Sigmoid colon (tissue), 7 donors: ENCODE results near the gene SLC12A8. TPM values are rescaled to one million over a fixed set of nuclear protein-coding genes. Genes with fewer than 3 reads are reported as not detected.

Experiments
- DNase-seq: peaks from one replicate; pipeline ENCODE4 v3.0.0-alpha.2; 2019
- H3K27ac ChIP-seq, 4 donors: fragments of 200-600 bp; sonication (generic); one replicate each; pipeline ENCODE4 v1.5.1; 2016 to 2019; ENCODE audit warnings: mild to moderate bottlenecking in 1 of 4
- H3K27me3 ChIP-seq, 3 donors: fragments of 200-600 bp; sonication (generic); one replicate each; pipeline ENCODE4 v1.5.1; 2019; ENCODE audit warnings: mild to moderate bottlenecking in 1 of 3
- H3K36me3 ChIP-seq, 4 donors: fragments of 200-600 bp; sonication (generic); one replicate each; pipeline ENCODE4 v1.5.1; 2016 to 2019
- H3K4me1 ChIP-seq, 4 donors: fragments of 200-600 bp; sonication (generic); one replicate each; pipeline ENCODE4 v1.5.1; 2017 to 2019
- H3K4me3 ChIP-seq, 4 donors: fragments of 200-600 bp; sonication (generic); one replicate each; pipeline ENCODE4 v1.5.1; 2017 to 2019; ENCODE audit warnings: mild to moderate bottlenecking in 2 of 4, moderate library complexity in 1 of 4
- H3K9me3 ChIP-seq, 4 donors: fragments of 200-600 bp in 3 of 4; sonication (generic) in 3 of 4; one replicate each; pipeline versions ENCODE4 v1.5.1 to v1.6.1; 2013 to 2019
- EP300 ChIP-seq, 4 donors: sonication (generic); formaldehyde crosslinking; IDR thresholded peaks; one replicate each; pipeline ENCODE4 v1.6.1; 2017; ENCODE audit warnings: antibody characterized with exemption in 4 of 4
- POLR2A ChIP-seq, 2 donors: fragments of 450-650 bp; IDR thresholded peaks; one replicate each; pipeline ENCODE4 v1.6.1; 2016; ENCODE audit warnings: antibody characterized with exemption in 2 of 2, mild to moderate bottlenecking in 2 of 2, moderate library complexity in 2 of 2
- POLR2AphosphoS5 ChIP-seq, 4 donors: sonication (generic); formaldehyde crosslinking; IDR thresholded peaks; one replicate each; pipeline ENCODE4 v1.6.1; 2017; ENCODE audit warnings: antibody characterized with exemption in 4 of 4
- WGBS, 2 donors: extraction: QIAGEN DNeasy Blood & Tissue Kit; methylation state at CpG; one replicate each; pipeline ENCODE4 v1.1.7; 2013; 5-methylcytosine and 5-hydroxymethylcytosine counted together
- intact Hi-C: fragments of 100-400 bp; cut with DNase I; formaldehyde crosslinking; loops from one replicate; pipeline ENCODE4 v1.15.1; 2023
- polyA plus RNA-seq, 3 donors: library from polyadenylated mRNA; stranded (reverse); fragments of 200-250 nt; gene quantifications; one replicate each; pipeline ENCODE4 v1.2.3, GENCODE V29; 2013
- total RNA-seq, 4 donors: library from RNA; depleted of rRNA; stranded (reverse); fragments of >200 nt; gene quantifications; one replicate each; pipeline ENCODE4 v1.1.0, GENCODE V29; 2016
- TF ChIP-seq, protein P1 (sequence below), 4 experiments: fragments of 450-650 bp in 3 of 4; fragments of 200-600 bp in 1 of 4; IDR thresholded peaks; one replicate each; pipeline ENCODE4 v1.5.1; 2016 to 2019; ENCODE audit warnings: antibody characterized with exemption in 4 of 4, mild to moderate bottlenecking in 3 of 4, moderate library complexity in 2 of 4
- donor health status: healthy with polysubstance abuse.
- donor health status: Bipolar disorder and iron deficiency.
- donor health status: healthy.

SLC12A8 gene
- total and polyA plus RNA-seq, 7 donors, result 0.33 to 6.3 (median 1.7) TPM; not detected in 3

DNA sequence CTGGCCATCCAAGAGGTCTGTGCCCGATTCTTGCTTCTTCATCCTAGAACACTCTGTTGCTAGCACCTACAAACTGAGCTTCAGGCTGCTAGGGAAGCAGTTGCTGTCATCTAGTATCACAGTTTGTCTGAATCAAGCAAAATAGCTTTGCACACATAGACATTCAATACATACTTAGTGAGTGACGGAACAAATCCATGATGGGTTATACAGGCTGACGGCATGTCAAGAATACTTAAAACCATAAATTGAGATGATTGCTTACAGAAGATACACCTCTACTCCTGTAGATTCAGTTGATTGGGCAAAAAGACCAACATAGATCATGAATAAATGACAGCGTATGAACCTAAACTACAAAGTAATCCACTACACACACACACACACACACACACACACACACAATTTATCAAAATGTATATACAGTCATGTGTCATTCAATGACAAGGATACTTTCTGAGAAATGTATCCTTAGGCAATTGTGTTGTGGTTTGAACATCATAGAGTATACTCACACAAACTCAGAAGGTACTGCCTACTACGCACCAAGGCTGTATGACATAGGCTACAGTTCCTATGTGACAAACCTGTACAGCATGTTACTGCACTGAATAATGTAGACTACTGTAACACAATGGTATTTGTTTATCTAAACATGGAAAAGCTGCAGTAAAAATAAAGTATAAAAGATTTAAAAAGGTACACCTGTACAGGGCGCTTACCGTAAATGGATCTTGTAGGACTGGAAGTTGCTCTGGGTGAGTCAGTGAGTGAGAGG is 142.4 kb downstream of the SLC12A8 start:
- TF ChIP-seq EP300 (IDR thresholded peaks at IDR 0.05) (no peak), POLR2A (IDR thresholded peaks at IDR 0.05) (no peak), POLR2AphosphoS5 (IDR thresholded peaks at IDR 0.05) (no peak)
- TF ChIP-seq, protein P1, sequence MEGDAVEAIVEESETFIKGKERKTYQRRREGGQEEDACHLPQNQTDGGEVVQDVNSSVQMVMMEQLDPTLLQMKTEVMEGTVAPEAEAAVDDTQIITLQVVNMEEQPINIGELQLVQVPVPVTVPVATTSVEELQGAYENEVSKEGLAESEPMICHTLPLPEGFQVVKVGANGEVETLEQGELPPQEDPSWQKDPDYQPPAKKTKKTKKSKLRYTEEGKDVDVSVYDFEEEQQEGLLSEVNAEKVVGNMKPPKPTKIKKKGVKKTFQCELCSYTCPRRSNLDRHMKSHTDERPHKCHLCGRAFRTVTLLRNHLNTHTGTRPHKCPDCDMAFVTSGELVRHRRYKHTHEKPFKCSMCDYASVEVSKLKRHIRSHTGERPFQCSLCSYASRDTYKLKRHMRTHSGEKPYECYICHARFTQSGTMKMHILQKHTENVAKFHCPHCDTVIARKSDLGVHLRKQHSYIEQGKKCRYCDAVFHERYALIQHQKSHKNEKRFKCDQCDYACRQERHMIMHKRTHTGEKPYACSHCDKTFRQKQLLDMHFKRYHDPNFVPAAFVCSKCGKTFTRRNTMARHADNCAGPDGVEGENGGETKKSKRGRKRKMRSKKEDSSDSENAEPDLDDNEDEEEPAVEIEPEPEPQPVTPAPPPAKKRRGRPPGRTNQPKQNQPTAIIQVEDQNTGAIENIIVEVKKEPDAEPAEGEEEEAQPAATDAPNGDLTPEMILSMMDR (IDR thresholded peaks at IDR 0.05), result no peak
- Histone ChIP-seq H3K4me1 (peaks cover 0 to 4% (median 0%) of the 10 kb centered on the region in 4 donors), H3K4me3 (no peak overlapping the region), H3K9me3 (no peaks in the 10 kb centered on the region), H3K27ac (no peak overlapping the region), H3K27me3 (no peaks in the 10 kb centered on the region), H3K36me3 (no peaks in the 10 kb centered on the region)
- WGBS, 2 donors, result 94 to 97% methylated on average over 7 of the region's 7 CpGs
- intact Hi-C loops, result loop anchor here (10.0 kb wide), 1 partner anchor 145 kb away; no protein-coding TSS in a partner anchor
- DNase-seq, result no peak

DNA sequence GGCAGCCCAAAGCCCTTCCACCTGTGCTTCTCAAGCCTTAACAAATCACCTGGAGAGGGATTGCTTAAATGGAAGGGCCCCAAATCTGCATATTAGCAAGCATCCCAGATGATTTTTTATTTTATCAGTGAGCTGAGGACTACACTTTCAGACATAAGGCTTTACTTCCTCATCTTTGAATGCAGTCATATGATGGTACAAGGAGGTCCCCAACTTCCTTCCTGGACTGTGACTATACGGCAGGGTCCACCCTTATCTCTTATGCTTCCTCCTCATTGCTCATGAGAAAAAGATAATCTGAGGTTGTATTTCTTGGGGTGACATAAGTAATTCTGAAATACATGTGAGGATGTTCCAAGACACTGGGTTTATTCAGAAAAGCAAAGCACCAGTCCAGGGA is 143.1 kb downstream of the SLC12A8 start:
- intact Hi-C loops, result loop anchor here (10.0 kb wide), 1 partner anchor 145 kb away; no protein-coding TSS in a partner anchor
- 35 to 39% methylated on average over 1 of the region's 1 CpG for WGBS, 2 donors
- H3K4me1 ChIP-seq, result peaks cover 0 to 4% (median 0%) of the 10 kb centered on the region in 4 donors
- no peaks in the 10 kb centered on the region for H3K9me3 ChIP-seq
- TF ChIP-seq POLR2AphosphoS5 (IDR thresholded peaks at IDR 0.05), result no peak
- no peak for TF ChIP-seq EP300 (IDR thresholded peaks at IDR 0.05)
- TF ChIP-seq POLR2A (IDR thresholded peaks at IDR 0.05), result no peak
- TF ChIP-seq, protein P1 (IDR thresholded peaks at IDR 0.05), result no peak
- H3K27ac ChIP-seq, result no peak overlapping the region
- H3K4me3 ChIP-seq, result no peak overlapping the region
- DNase-seq, result no peak
- no peaks in the 10 kb centered on the region for H3K36me3 ChIP-seq
- no peaks in the 10 kb centered on the region for H3K27me3 ChIP-seq

DNA sequence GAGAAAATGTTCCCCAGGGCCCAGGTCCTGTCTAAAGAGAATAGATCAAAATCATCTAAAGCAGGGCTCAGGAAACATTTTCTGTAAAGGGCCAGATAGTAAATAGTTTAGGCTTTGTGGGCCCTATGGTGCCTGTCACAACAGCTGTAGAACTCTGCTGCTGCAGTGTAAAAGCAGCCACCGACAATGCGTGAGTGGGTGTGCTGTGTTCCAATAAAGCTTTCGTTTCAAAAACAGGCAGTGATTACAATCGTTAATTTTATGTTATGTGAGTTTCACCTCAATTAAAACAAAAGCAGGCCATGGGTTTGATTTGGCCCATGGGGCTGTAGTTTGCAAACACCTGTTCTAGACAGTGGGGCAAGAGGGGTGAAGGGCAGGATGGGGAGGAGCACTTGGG is 144.3 kb downstream of the SLC12A8 start:
- TF ChIP-seq, protein P1 (IDR thresholded peaks at IDR 0.05), result no peak
- TF ChIP-seq EP300 (IDR thresholded peaks at IDR 0.05) (no peak), POLR2AphosphoS5 (IDR thresholded peaks at IDR 0.05) (no peak), POLR2A (IDR thresholded peaks at IDR 0.05) (no peak)
- Histone ChIP-seq H3K27ac (no peak overlapping the region), H3K4me1 (peaks cover 0 to 9% (median 4%) of the 10 kb centered on the region in 4 donors), H3K9me3 (no peaks in the 10 kb centered on the region), H3K27me3 (no peaks in the 10 kb centered on the region), H3K36me3 (no peaks in the 10 kb centered on the region), H3K4me3 (no peak overlapping the region)
- intact Hi-C loops, result loop anchor here (10.0 kb wide), 1 partner anchor 143 kb away; no protein-coding TSS in a partner anchor
- DNase-seq, result no peak
- WGBS, 2 donors, result 67 to 92% methylated on average over 4 of the region's 4 CpGs

DNA sequence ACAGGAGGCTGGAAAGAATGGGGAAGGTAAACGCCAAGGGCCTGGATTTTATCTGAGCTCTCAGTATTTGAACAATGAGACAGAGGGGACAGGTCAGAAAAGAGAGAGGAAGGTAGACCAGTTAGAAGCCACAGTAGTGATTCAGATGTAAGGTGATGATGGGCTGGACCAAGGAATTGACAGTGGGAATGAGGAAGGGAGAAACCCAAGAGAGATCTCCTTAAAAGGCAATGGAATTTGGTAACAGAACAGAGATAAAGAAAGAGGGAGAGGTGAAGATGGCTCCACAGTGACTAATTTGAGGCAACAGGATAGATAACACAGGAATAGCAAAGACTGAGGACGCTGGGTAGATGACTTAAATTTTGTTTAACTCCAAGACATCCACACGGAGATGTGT is 145.3 kb downstream of the SLC12A8 start:
- no peaks in the 10 kb centered on the region for H3K27me3 ChIP-seq
- no peak for DNase-seq
- peaks cover 0 to 20% (median 14%) of the 10 kb centered on the region in 4 donors for H3K4me1 ChIP-seq
- intact Hi-C loops, result loop anchor here (10.0 kb wide), 1 partner anchor 142 kb away; no protein-coding TSS in a partner anchor
- TF ChIP-seq EP300 (IDR thresholded peaks at IDR 0.05) (no peak), POLR2A (IDR thresholded peaks at IDR 0.05) (no peak), POLR2AphosphoS5 (IDR thresholded peaks at IDR 0.05) (no peak)
- TF ChIP-seq, protein P1 (IDR thresholded peaks at IDR 0.05), result no peak
- no peak overlapping the region for H3K27ac ChIP-seq
- no peaks in the 10 kb centered on the region for H3K36me3 ChIP-seq
- no peak overlapping the region for H3K4me3 ChIP-seq
- WGBS, 2 donors, result 76 to 83% methylated on average over 3 of the region's 3 CpGs
- no peaks in the 10 kb centered on the region for H3K9me3 ChIP-seq
